Activated CD8-positive, alpha-beta T cell treated with anti-CD3 and anti-CD28 coated beads for 36 hours (primary cell): ENCODE measurements around the gene FAM184B. TPM values are rescaled to one million over a fixed set of nuclear protein-coding genes. Genes with fewer than 3 reads are reported as not detected.

Experiments used
- ATAC-seq: fragments of 200-7000 bp; cut with Tn5 transposase; one replicate; pipeline ENCODE4 v1.10.0; 2021; ENCODE audit warnings: mild to moderate bottlenecking, moderate library complexity
- CTCF ChIA-PET: fragments of 350-600 bp; sonication (Branson Sonifier 250); formaldehyde crosslinking; loops from one replicate; lab custom pipeline; 2021; ENCODE audit warnings: antibody characterized with exemption; lab: Charles Lee
- POLR2A ChIA-PET: fragments of 350-600 bp; sonication (Branson Sonifier 250); formaldehyde crosslinking; loops from one replicate; lab custom pipeline; 2021; ENCODE audit warnings: antibody characterized with exemption; lab: Charles Lee
- DNase-seq: peaks from one replicate; pipeline ENCODE4 v3.0.0-alpha.2; 2020
- H3K27ac Mint-ChIP-seq: one replicate; pipeline ENCODE4 v1.8.0; 2021; ENCODE audit warnings: mild to moderate bottlenecking, mixed read lengths
- H3K27me3 Mint-ChIP-seq: one replicate; pipeline ENCODE4 v1.8.0; 2021; ENCODE audit warnings: mixed read lengths
- H3K36me3 Mint-ChIP-seq: one replicate; pipeline ENCODE4 v1.8.0; 2021; ENCODE audit warnings: low read depth, mixed read lengths
- H3K4me1 Mint-ChIP-seq: one replicate; pipeline ENCODE4 v1.8.0; 2021; ENCODE audit warnings: low read depth, mixed read lengths
- H3K4me3 Mint-ChIP-seq: one replicate; pipeline ENCODE4 v1.8.0; 2021; ENCODE audit warnings: mild to moderate bottlenecking, moderate library complexity, mixed read lengths
- H3K9me3 Mint-ChIP-seq: one replicate; pipeline ENCODE4 v1.8.0; 2021; ENCODE audit warnings: mixed read lengths
- CTCF ChIP-seq: fragments of 200-600 bp; IDR thresholded peaks from one replicate; pipeline ENCODE4 v1.8.0; 2022; ENCODE audit warnings: antibody characterized with exemption, mild to moderate bottlenecking
- intact Hi-C: fragments of 100-400 bp; cut with micrococcal nuclease; formaldehyde crosslinking; loops from one replicate; pipeline ENCODE4 v1.10.0; 2022
- total RNA-seq, 2 experiments: library from RNA; stranded (reverse); gene quantifications; one replicate each; pipeline ENCODE4 v1.2.3, GENCODE V29; 2021

The FAM184B gene
- total RNA-seq, 2 experiments from 2014 or later: 0.05 TPM; not detected in 1

- H3K4me1 Mint-ChIP-seq: peaks cover 7% of the 10 kb centered on the region
- H3K36me3 Mint-ChIP-seq: no peaks in the 10 kb centered on the region
- DNase-seq (no peak), ATAC-seq (no peak)
- H3K27me3 Mint-ChIP-seq: no peaks in the 10 kb centered on the region
- ChIA-PET CTCF (no interaction called here), POLR2A (no interaction called here)
- no peak overlapping the region for H3K4me3 Mint-ChIP-seq
- intact Hi-C loops: no loop called here
- no peaks in the 10 kb centered on the region for H3K9me3 Mint-ChIP-seq
- TF ChIP-seq CTCF: no peak
- H3K27ac Mint-ChIP-seq: no peak overlapping the region
Measured at GRCh38 chr4:17657849-17658248, 123.6 kb downstream of the FAM184B start.

- Mint-ChIP-seq H3K27ac (no peak overlapping the region), H3K27me3 (no peaks in the 10 kb centered on the region), H3K36me3 (no peaks in the 10 kb centered on the region), H3K9me3 (no peaks in the 10 kb centered on the region), H3K4me1 (peaks cover 4% of the 10 kb centered on the region), H3K4me3 (no peak overlapping the region)
- ChIA-PET CTCF (no interaction called here), POLR2A (no interaction called here)
- intact Hi-C loops: no loop called here
- DNase-seq (no peak), ATAC-seq (no peak)
- TF ChIP-seq CTCF: no peak
Measured at GRCh38 chr4:17657090-17657489, 124.3 kb downstream of the FAM184B start.

- TF ChIP-seq CTCF: no peak
- Mint-ChIP-seq H3K27me3 (no peaks in the 10 kb centered on the region), H3K27ac (no peak overlapping the region), H3K9me3 (no peaks in the 10 kb centered on the region), H3K36me3 (no peaks in the 10 kb centered on the region), H3K4me1 (peaks cover 17% of the 10 kb centered on the region), H3K4me3 (no peak overlapping the region)
- DNase-seq (no peak), ATAC-seq (no peak)
- CTCF ChIA-PET: no interaction called here
- POLR2A ChIA-PET: no interaction called here
- intact Hi-C loops: no loop called here
Measured at GRCh38 chr4:17654701-17655100, 126.7 kb downstream of the FAM184B start.

GRCh38 chr4:17650406-17650805 is 131.0 kb downstream of the FAM184B start:
- TF ChIP-seq CTCF: no peak
- intact Hi-C loops: no loop called here
- H3K4me1 Mint-ChIP-seq: peaks cover 17% of the 10 kb centered on the region
- H3K4me3 Mint-ChIP-seq: no peak overlapping the region
- ATAC-seq: no peak
- POLR2A ChIA-PET: no interaction called here
- H3K9me3 Mint-ChIP-seq: no peaks in the 10 kb centered on the region
- H3K27ac Mint-ChIP-seq: no peak overlapping the region
- CTCF ChIA-PET: no interaction called here
- H3K27me3 Mint-ChIP-seq: peaks cover 1% of the 10 kb centered on the region
- no peak for DNase-seq
- H3K36me3 Mint-ChIP-seq: no peaks in the 10 kb centered on the region

- intact Hi-C loops: no loop called here
- H3K27ac Mint-ChIP-seq: no peak overlapping the region
- peaks cover 13% of the 10 kb centered on the region for H3K4me1 Mint-ChIP-seq
- ATAC-seq (no peak), DNase-seq (no peak)
- no peaks in the 10 kb centered on the region for H3K9me3 Mint-ChIP-seq
- no peaks in the 10 kb centered on the region for H3K36me3 Mint-ChIP-seq
- H3K4me3 Mint-ChIP-seq: no peak overlapping the region
- peaks cover 1% of the 10 kb centered on the region for H3K27me3 Mint-ChIP-seq
- ChIA-PET POLR2A (no interaction called here), CTCF (interaction anchor here (1.5 kb wide), 1 partner anchor 10 kb away, joined by 6 read pairs; no protein-coding TSS in a partner anchor)
- TF ChIP-seq CTCF: no peak
Measured at GRCh38 chr4:17647927-17648326, 133.5 kb downstream of the FAM184B start.
